Epidermal melanocyte (primary cell): ENCODE results near the gene ABCB10.
"Not testable (repeated sequence)": the region's sequence is repeated elsewhere in the genome, so short reads cannot be mapped to it uniquely, and the experiment has no call there.

Experiments used
- DNase-seq: peaks from one replicate; pipeline ENCODE4 v3.0.0; 2011; ENCODE audit warnings: low spot score; ENCODE audit not compliant: insufficient read length

ABCB10 gene

DNA sequence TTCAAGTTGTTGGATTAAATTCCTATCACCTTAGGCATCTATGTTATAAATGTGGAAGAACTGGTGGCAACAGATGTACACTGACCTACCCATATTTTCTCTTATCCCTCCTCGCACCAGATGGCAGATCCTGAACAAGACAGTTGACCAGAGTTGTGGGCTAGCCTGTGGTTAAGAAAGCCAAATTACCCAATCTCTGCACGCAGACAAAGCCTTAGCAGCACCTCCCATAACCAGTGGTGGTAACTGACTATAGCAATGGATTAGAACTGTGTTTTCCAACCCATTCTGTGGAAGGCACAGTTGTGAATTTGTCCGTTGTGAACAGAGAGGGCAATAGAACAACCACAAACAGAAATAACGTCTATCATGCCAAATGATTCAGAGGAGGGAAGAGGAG, 20.6 kb downstream of the ABCB10 start:
- DNase-seq: no peak

- no peak for DNase-seq
Measured at GRCh38 chr1:229536982-229537381, 21.5 kb downstream of the ABCB10 start.

DNA sequence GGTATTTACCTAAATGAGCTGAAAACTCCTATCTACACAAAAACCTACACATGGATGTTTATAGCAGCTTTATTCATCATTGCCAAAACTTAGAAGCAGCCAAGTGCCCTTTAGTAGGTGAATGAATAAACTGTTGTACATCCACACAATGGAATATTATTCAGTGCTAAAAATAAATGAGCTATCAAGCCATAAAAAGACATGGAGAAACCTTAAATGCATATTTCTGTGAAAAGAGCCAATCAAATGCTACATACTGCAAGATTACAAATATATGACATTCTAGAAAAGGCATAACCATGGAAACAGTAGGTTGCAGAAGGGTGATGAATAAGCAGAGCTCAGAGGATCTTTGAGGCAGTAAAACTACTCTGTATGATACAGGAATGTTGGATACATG, 23.3 kb downstream of the ABCB10 start:
- no peak for DNase-seq

DNA sequence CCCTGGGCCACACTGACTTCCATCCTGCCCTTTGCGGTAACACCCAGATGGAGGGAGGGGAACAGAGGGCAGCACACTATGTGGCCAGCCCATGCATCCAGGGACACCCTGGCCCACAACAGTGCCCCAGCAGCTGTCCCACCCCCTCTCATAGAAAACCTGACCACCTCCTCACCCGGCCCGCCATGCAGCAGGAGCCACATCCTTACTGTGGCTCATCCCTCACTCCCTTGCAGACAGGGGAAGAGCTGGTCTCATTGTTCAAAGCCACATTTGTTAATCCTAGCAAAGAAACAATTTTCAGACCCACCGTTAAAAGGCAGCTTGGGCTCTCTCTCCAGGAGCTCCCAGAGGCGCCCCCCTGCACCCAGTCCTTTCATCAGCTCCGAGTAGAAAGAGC, 27.2 kb downstream of the ABCB10 start:
- DNase-seq: no peak

- no peak for DNase-seq
Measured at GRCh38 chr1:229529639-229530038, 28.9 kb downstream of the ABCB10 start.

- DNase-seq: no peak
Measured at GRCh38 chr1:229526695-229527094, 31.8 kb downstream of the ABCB10 start.

- no peak for DNase-seq
Measured at GRCh38 chr1:229523052-229523451, 35.5 kb downstream of the ABCB10 start.

DNA sequence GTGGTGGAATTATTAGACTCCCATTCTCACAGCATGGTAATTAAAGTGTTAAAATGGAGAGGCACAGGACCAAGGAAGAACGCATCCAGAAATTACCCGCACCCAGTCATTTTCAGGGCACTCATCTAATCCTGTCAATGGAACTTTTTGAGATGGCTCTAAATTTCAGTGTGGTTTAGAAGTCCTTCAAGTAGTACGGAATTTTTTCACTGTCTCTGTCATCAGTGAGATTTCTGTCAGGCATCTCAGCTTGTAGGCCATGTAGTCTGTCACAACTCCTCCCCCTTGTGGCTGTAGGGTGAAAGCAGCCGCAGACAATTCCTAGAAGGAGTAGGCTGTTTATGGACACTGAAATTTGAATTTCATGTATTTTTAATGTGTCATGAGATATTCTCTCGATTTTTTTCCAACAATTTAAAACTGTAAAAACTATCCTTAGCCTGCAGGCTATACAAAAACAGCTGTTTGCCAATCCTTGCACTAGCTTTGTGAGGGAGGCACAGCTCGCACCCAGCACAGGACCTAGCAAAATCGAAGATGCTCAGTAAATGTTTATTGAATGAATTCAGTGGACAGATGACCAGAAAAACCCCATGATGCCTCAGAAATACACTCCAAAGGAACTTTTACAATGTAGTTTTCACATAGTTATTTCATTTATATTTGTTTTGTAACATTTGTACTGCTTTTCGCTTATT, 43.8 kb downstream of the ABCB10 start:
- DNase-seq: peak; percentile 61

- DNase-seq: not testable (repeated sequence)
Measured at GRCh38 chr1:229511625-229512024, 46.9 kb downstream of the ABCB10 start.

DNA sequence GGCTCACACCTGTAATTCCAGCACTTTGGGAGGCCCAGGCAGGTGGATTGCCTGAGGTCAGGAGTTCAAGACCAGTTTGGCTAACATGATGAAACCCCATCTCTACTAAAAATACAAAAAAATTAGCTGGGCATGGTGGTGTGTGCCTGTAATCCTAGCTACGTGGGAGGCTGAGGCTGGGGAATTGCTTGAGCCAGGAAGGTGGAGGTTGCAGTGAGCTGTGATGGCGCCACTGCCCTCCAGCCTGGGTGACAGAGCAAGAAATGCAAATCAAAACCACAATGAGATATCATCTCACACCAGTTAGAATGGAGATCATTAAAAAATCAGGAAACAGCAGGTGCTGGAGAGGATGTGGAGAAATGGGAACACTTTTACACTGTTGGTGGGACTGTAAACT, 47.3 kb downstream of the ABCB10 start:
- DNase-seq: not testable (repeated sequence)

DNA sequence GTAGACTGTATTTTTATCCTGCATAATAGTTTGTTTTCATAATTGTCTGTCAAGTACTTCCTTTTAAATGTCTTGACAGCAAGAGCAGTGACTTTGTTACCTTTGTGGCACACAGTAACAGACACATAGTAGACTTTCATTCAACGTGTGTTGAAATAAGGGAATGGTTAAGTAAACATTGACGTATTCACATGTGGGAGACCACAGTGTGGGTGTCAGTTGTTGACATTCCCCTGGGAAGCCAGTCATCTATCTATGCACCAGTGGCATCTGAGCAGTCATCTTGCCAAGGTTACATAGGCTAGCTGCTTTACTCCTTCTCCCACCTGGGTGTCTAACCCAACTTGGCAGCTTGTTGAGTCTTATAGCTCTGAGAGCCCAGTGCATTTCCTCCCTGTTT, 48.9 kb downstream of the ABCB10 start:
- DNase-seq: no peak

DNA sequence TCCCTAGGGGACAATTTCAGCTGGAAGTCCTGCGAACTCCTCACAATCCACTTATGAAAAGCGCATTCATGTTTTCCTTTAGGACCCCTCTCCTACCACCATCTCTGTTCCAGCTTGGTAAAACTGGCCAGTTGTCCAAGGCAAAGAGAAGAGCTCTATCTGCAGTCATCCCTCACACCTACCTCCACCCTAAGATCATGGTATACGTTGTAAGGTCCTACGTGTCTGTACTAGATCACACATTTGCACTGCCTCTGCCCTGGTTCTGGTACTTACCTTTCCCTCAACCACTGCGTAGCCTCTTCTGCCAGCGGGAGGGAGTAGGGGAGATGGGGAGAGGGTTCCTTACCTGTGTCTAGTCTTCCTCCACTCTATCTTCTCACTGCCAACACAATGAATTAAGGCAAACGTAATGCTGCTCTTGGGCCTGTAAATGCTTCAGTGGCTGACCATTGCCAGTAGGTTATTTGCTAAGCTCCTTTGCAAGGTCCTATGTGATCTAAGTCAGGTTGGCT, 49.6 kb downstream of the ABCB10 start:
- DNase-seq: no peak

DNA sequence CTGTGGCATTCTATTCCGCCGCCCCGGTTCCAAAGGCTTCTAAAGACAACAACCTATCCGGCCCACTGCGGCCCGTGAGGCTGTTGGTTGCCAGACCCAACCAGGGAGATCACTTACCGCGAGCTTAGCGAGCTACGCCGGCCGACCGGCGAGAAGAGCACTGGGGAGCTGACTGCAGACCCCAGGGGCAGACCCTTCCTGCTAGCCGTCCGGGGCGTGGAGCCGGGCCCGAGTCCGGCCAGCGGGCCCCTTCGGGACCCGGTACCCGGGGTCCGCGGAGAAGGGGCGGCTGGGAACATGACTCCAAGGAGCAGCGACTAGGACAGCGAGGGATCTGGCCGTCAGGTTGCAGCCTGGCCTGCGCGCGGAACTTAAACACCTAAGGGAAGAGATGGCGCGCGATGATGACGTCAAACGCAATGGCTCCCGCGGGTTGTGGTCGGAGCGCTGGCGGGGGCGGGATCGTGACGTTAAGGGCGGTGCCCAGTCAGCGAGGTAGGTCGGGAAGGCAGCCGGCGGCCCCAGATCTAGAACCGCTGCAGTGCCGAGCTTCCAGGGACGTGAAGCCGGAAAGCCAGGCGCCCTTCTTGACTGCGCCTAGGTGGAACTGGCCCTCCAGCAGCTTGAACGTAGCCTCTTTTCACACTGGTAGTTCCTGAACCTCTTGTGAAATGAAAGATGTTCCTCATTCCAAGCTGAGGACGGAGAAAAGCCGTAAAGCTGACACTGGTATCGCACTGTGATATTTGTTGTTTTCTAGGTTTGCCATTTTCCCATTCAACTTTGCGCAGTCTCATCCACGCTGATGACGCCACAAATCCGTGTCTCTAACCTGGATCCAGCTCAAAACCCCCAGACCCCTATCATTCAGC, 50.3 kb downstream of the ABCB10 start, which contains the start of gene NUP133:
Gene NUP133 (minus strand): TSS at position 391 of the 872 bp plus-strand sequence. CDS start 92 bp downstream, at position 299.
- peak; percentile 87 for DNase-seq

DNA sequence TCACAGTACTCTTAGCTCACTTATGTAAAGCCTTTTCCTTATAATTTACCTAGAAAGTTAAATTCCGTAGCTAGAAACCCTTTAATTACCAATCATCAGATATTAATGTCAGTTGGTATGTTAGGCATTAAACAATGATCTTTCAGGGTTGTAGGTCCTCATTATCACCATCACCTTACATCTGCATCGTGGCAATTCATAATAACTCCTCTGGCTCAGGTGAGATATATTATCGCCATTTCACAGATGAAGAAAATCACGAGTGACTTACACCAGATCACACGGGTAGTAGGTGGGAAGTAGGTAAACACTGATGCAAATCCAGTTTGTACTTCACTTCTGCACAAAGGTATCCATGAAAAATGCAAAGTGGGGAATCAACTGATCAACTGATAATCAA, 51.0 kb downstream of the ABCB10 start:
- no peak for DNase-seq

DNA sequence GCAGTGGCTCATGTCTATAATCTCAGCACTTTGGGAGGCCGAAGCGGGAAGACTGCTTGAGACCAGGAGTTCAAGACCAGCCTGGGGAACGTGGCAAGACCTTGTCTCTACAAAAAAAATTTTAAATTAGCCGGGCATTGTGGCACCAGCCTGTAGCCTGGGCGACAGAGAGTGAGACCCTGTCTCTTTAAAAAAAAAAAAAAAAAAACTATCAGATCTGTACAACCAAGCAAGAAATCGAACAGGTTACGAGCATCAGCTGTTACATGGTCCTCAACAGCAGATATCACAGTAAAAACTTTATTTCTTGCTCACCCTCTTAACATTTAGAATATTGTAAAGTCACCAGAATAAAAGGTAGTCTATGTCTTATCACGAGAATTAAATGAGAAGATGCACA, 51.9 kb downstream of the ABCB10 start:
- no peak for DNase-seq

- no peak for DNase-seq
Measured at GRCh38 chr1:229495782-229496181, 62.7 kb downstream of the ABCB10 start.

- DNase-seq: no peak
Measured at GRCh38 chr1:229487181-229487580, 71.3 kb downstream of the ABCB10 start.

GRCh38 chr1:229485318-229485717, 73.2 kb downstream of the ABCB10 start:
- DNase-seq: no peak

- no peak for DNase-seq
Measured at GRCh38 chr1:229482511-229482910, 76.0 kb downstream of the ABCB10 start.

DNA sequence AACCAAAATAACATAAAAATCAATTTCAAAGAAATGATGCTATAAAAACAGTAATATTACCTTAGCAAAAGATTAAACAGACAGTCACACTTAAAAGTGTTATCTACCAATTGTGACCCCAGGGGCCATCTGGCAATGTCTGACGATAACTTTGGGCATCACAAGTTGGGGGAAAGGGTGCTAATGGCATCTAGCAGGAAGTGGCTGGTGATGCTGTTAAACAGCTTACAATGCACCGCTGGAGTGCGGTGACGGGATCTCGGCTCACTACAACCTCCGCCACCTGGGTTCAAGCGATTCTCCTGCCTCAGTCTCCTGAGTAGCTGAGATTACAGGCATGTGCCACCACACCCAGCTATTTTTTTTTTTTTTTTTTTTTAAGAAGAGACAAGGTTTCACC, 78.0 kb downstream of the ABCB10 start:
- no peak for DNase-seq

GRCh38 chr1:229479660-229480399, 78.7 kb downstream of the ABCB10 start:
- no peak for DNase-seq

- no peak for DNase-seq
Measured at GRCh38 chr1:229478852-229479251, 79.7 kb downstream of the ABCB10 start.
